Neural progenitor cell (in vitro differentiated cells): Measurements from ENCODE around the gene ADGRG7. TPM values are rescaled to one million over a fixed set of nuclear protein-coding genes. Genes with fewer than 3 reads are reported as not detected.
A peak's percentile ranks its signal among the peaks of the same experiment; 100 is the strongest.

Source experiments
- DNase-seq: peaks from one replicate; pipeline ENCODE4 v3.0.0-alpha.2; 2016; ENCODE audit warnings: low spot score
- H2AFZ ChIP-seq: fragments of 200-600 bp; sonication (generic); replicated peaks from 2 replicates; pipeline ENCODE4 v1.6.1; 2016; ENCODE audit warnings: antibody characterized with exemption
- H3F3A ChIP-seq: fragments of 200-600 bp; sonication (generic); 2 replicates; pipeline ENCODE4 v1.6.1; 2016; ENCODE audit warnings: antibody characterized with exemption, low read depth
- H3K27ac ChIP-seq: fragments of 200-600 bp; sonication (generic); 2 replicates; pipeline ENCODE4 v1.5.1; 2016; ENCODE audit warnings: mild to moderate bottlenecking
- H3K27me3 ChIP-seq: fragments of 200-600 bp; sonication (generic); 2 replicates; pipeline ENCODE4 v1.6.1; 2016; ENCODE audit warnings: mild to moderate bottlenecking, moderate library complexity
- H3K36me3 ChIP-seq: fragments of 200-600 bp; sonication (generic); 2 replicates; pipeline ENCODE4 v1.5.1; 2016
- H3K4me1 ChIP-seq: fragments of 200-600 bp; sonication (generic); 2 replicates; pipeline ENCODE4 v1.6.1; 2016; ENCODE audit warnings: mixed run types
- H3K4me2 ChIP-seq: fragments of 200-600 bp; sonication (generic); 2 replicates; pipeline ENCODE4 v1.6.1; 2016
- H3K4me3 ChIP-seq: fragments of 200-600 bp; sonication (generic); 2 replicates; pipeline ENCODE4 v1.5.1; 2016
- H3K79me2 ChIP-seq: fragments of 200-600 bp; sonication (generic); 2 replicates; pipeline ENCODE4 v1.6.1; 2016; ENCODE audit warnings: low read depth
- H3K9ac ChIP-seq: fragments of 200-600 bp; sonication (generic); 2 replicates; pipeline ENCODE4 v1.6.1; 2016
- H3K9me3 ChIP-seq: fragments of 200-600 bp; sonication (generic); 2 replicates; pipeline ENCODE4 v1.5.1; 2016; ENCODE audit warnings: low read depth
- H4K20me1 ChIP-seq: fragments of 200-600 bp; sonication (generic); 2 replicates; pipeline ENCODE4 v1.6.1; 2016; ENCODE audit warnings: low read depth
- H3K27ac Mint-ChIP-seq: 3 replicates; pipeline ENCODE4 v1.8.0; 2021; ENCODE audit warnings: mixed read lengths
- H3K27me3 Mint-ChIP-seq: 2 replicates; pipeline ENCODE4 v1.8.0; 2022; ENCODE audit warnings: low read depth, mild to moderate bottlenecking, inconsistent platforms, moderate library complexity, mixed read lengths; ENCODE audit not compliant: insufficient read depth
- H3K36me3 Mint-ChIP-seq: 3 replicates; pipeline ENCODE4 v1.8.0; 2021; ENCODE audit warnings: mixed read lengths
- H3K4me1 Mint-ChIP-seq: 3 replicates; pipeline ENCODE4 v1.8.0; 2021; ENCODE audit warnings: mixed read lengths
- H3K4me3 Mint-ChIP-seq: 3 replicates; pipeline ENCODE4 v1.8.0; 2021; ENCODE audit warnings: mild to moderate bottlenecking, moderate library complexity, mixed read lengths
- H3K9me3 Mint-ChIP-seq: 3 replicates; pipeline ENCODE4 v1.8.0; 2020; ENCODE audit warnings: mixed read lengths
- CTCF ChIP-seq: fragments of 200-600 bp; sonication (generic); IDR thresholded peaks from 2 replicates; pipeline ENCODE4 v1.5.1; 2017; ENCODE audit warnings: antibody characterized with exemption, mild to moderate bottlenecking
- EZH2 ChIP-seq: fragments of 200-600 bp; sonication (generic); IDR thresholded peaks from 2 replicates; pipeline ENCODE4 v1.6.1; 2017; ENCODE audit warnings: antibody characterized with exemption, mild to moderate bottlenecking, moderate library complexity
- EZH2phosphoT487 ChIP-seq: fragments of 200-600 bp; sonication (generic); IDR thresholded peaks from 2 replicates; pipeline ENCODE4 v1.6.1; 2017; ENCODE audit warnings: antibody characterized with exemption
- total RNA-seq: library from RNA; depleted of rRNA; stranded (reverse); fragments of >200 nt; gene quantifications from 2 replicates; pipeline ENCODE4 v1.2.3, GENCODE V29; 2015; ENCODE audit warnings: low replicate concordance

The ADGRG7 gene
- total RNA-seq, 1 donor from 2014 or later = not detected

GRCh38 chr3:100562224-100562857 is 47.1 kb upstream of the ADGRG7 start:
- H3K4me2 ChIP-seq = peak overlapping the region; percentile 61
- H3K4me3 ChIP-seq = no peak overlapping the region
- TF ChIP-seq EZH2phosphoT487 = no peak
- no peak for TF ChIP-seq EZH2
- no peak for TF ChIP-seq CTCF
- H3K4me1 Mint-ChIP-seq = peaks cover 5% of the 10 kb centered on the region
- H3K79me2 ChIP-seq = no peaks in the 10 kb centered on the region
- peaks cover 24% of the 10 kb centered on the region for H3F3A ChIP-seq
- no peak overlapping the region for H2AFZ ChIP-seq
- H3K9me3 ChIP-seq = no peaks in the 10 kb centered on the region
- no peaks in the 10 kb centered on the region for H3K36me3 ChIP-seq
- no peak overlapping the region for H3K9ac ChIP-seq
- H3K4me1 ChIP-seq = peaks cover 36% of the 10 kb centered on the region
- H3K9me3 Mint-ChIP-seq = no peaks in the 10 kb centered on the region
- H3K27me3 Mint-ChIP-seq = no peaks in the 10 kb centered on the region
- H4K20me1 ChIP-seq = no peaks in the 10 kb centered on the region
- no peak overlapping the region for H3K4me3 Mint-ChIP-seq
- H3K27me3 ChIP-seq = no peaks in the 10 kb centered on the region
- H3K36me3 Mint-ChIP-seq = peaks cover 4% of the 10 kb centered on the region
- peak overlapping the region; percentile 95 for H3K27ac ChIP-seq
- peak; percentile 58 for DNase-seq
- no peak overlapping the region for H3K27ac Mint-ChIP-seq

- TF ChIP-seq EZH2phosphoT487 (no peak), EZH2 (no peak), CTCF (no peak)
- H3K4me2 ChIP-seq = no peak overlapping the region
Measured at GRCh38 chr3:100563228-100563627, 46.2 kb upstream of the ADGRG7 start.

GRCh38 chr3:100563652-100564211 is 45.7 kb upstream of the ADGRG7 start:
- Mint-ChIP-seq H3K27ac (no peak overlapping the region), H3K4me3 (no peak overlapping the region), H3K9me3 (no peaks in the 10 kb centered on the region), H3K36me3 (no peaks in the 10 kb centered on the region), H3K27me3 (no peaks in the 10 kb centered on the region), H3K4me1 (peaks cover 5% of the 10 kb centered on the region)
- Histone ChIP-seq H3K27ac (no peak overlapping the region), H3K4me3 (no peak overlapping the region), H3K27me3 (no peaks in the 10 kb centered on the region), H3K36me3 (no peaks in the 10 kb centered on the region), H4K20me1 (no peaks in the 10 kb centered on the region), H3K4me2 (no peak overlapping the region), H3K4me1 (peaks cover 36% of the 10 kb centered on the region), H3K9me3 (no peaks in the 10 kb centered on the region), H2AFZ (no peak overlapping the region), H3F3A (peaks cover 24% of the 10 kb centered on the region), H3K79me2 (no peaks in the 10 kb centered on the region), H3K9ac (no peak overlapping the region)
- DNase-seq = no peak
- TF ChIP-seq EZH2phosphoT487 = no peak
- no peak for TF ChIP-seq EZH2
- TF ChIP-seq CTCF = no peak

More at GRCh38 chr3:100563228-100563627, 46.2 kb upstream of the ADGRG7 start:
- no peak overlapping the region for H3K4me3 Mint-ChIP-seq
- H3K27me3 ChIP-seq = no peaks in the 10 kb centered on the region
- no peaks in the 10 kb centered on the region for H3K27me3 Mint-ChIP-seq
- no peaks in the 10 kb centered on the region for H3K36me3 ChIP-seq
- H3K79me2 ChIP-seq = no peaks in the 10 kb centered on the region
- no peaks in the 10 kb centered on the region for H3K36me3 Mint-ChIP-seq
- H2AFZ ChIP-seq = no peak overlapping the region
- no peaks in the 10 kb centered on the region for H3K9me3 ChIP-seq
- no peak overlapping the region for H3K27ac Mint-ChIP-seq
- H3K27ac ChIP-seq = peak overlapping the region; percentile 95
- no peak for DNase-seq
- H3K4me1 ChIP-seq = peaks cover 36% of the 10 kb centered on the region
- H3K9me3 Mint-ChIP-seq = no peaks in the 10 kb centered on the region
- no peak overlapping the region for H3K4me3 ChIP-seq
- H3K9ac ChIP-seq = no peak overlapping the region
- H3F3A ChIP-seq = peaks cover 24% of the 10 kb centered on the region
- H4K20me1 ChIP-seq = no peaks in the 10 kb centered on the region
- peaks cover 5% of the 10 kb centered on the region for H3K4me1 Mint-ChIP-seq
